HG03280 (cell line): ENCODE measurements around the gene PAFAH1B2.

Source experiments
- ATAC-seq: cut with Tn5 transposase; IDR thresholded peaks from one replicate; pipeline ENCODE4 v1.9.1; 2021; ENCODE audit warnings: mild to moderate bottlenecking, moderate library complexity; ENCODE audit not compliant: unreplicated experiment

Gene PAFAH1B2

GRCh38 chr11:117187428-117187798, 43.3 kb downstream of the PAFAH1B2 start:
- no peak for ATAC-seq

GRCh38 chr11:117187799-117188481, 43.9 kb downstream of the PAFAH1B2 start:
- no peak for ATAC-seq

GRCh38 chr11:117188620-117189081, 44.6 kb downstream of the PAFAH1B2 start:
- ATAC-seq, result no peak

GRCh38 chr11:117189191-117189940, 45.3 kb downstream of the PAFAH1B2 start:
- ATAC-seq, result no peak

GRCh38 chr11:117189941-117190544, 46.0 kb downstream of the PAFAH1B2 start:
- ATAC-seq, result no peak

- ATAC-seq, result no peak
Observed at GRCh38 chr11:117191680-117192400, 47.8 kb downstream of the PAFAH1B2 start.

GRCh38 chr11:117192401-117192875, 48.4 kb downstream of the PAFAH1B2 start:
- no peak for ATAC-seq

GRCh38 chr11:117193130-117194020, 49.3 kb downstream of the PAFAH1B2 start:
- no peak for ATAC-seq

- no peak for ATAC-seq
Observed at GRCh38 chr11:117194267-117194666, 50.2 kb downstream of the PAFAH1B2 start.

GRCh38 chr11:117195258-117195657, 51.2 kb downstream of the PAFAH1B2 start:
- no peak for ATAC-seq

- no peak for ATAC-seq
Observed at GRCh38 chr11:117195761-117196160, 51.7 kb downstream of the PAFAH1B2 start.

- ATAC-seq, result no peak
Observed at GRCh38 chr11:117197006-117197405, 52.9 kb downstream of the PAFAH1B2 start.

- ATAC-seq, result no peak
Observed at GRCh38 chr11:117197516-117198456, 53.7 kb downstream of the PAFAH1B2 start.

GRCh38 chr11:117198613-117199012, 54.5 kb downstream of the PAFAH1B2 start:
- no peak for ATAC-seq

- ATAC-seq, result no peak
Observed at GRCh38 chr11:117199053-117199915, 55.2 kb downstream of the PAFAH1B2 start, which contains the start of gene TAGLN. TAGLN (plus strand) TSS chr11:117199370; CDS start chr11:117203014, 3,644 bp downstream.

- ATAC-seq, result no peak
Observed at GRCh38 chr11:117199916-117200812, 56.1 kb downstream of the PAFAH1B2 start.
